ENCODE measurements around the gene CMTR2.

CMTR2 gene

DNA sequence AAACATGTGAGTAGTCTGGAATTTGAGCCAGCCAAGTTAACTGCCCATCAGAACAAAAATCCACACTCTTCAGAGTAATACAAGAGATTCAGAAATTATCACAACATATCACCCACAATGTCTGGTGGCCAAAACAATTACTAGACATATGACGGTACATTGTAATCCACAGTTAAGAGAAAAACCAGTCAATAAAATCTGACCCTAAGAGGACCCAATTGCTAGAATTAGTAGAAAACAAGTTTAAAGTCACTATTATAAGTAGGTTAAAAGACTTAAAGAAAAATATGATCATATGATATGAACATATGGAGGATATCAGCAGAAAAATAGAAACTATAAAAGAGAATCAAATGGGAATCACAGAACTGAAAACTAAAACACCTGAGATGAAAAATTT, 15.8 kb downstream of the CMTR2 start:
- DNase-seq (ENCODE audit: low read depth in 1 of 2, low spot score in 1 of 2): no peak
- H3K4me3 ChIP-seq (replicated peaks; ENCODE audit: insufficient read depth, low read length): no peak overlapping the region
- peaks cover 6% of the 10 kb centered on the region for H3K27me3 ChIP-seq (ENCODE audit: insufficient read depth, poor library complexity, severe bottlenecking)
- TF ChIP-seq GABPA (IDR thresholded peaks at IDR 0.05; ENCODE audit: low read depth) (no peak), POLR2AphosphoS5 (IDR thresholded peaks at IDR 0.05; ENCODE audit: low read depth) (no peak), SPI1 (IDR thresholded peaks at IDR 0.05; ENCODE audit: borderline replicate concordance, low read depth) (no peak)
- TF ChIP-seq, protein P1, sequence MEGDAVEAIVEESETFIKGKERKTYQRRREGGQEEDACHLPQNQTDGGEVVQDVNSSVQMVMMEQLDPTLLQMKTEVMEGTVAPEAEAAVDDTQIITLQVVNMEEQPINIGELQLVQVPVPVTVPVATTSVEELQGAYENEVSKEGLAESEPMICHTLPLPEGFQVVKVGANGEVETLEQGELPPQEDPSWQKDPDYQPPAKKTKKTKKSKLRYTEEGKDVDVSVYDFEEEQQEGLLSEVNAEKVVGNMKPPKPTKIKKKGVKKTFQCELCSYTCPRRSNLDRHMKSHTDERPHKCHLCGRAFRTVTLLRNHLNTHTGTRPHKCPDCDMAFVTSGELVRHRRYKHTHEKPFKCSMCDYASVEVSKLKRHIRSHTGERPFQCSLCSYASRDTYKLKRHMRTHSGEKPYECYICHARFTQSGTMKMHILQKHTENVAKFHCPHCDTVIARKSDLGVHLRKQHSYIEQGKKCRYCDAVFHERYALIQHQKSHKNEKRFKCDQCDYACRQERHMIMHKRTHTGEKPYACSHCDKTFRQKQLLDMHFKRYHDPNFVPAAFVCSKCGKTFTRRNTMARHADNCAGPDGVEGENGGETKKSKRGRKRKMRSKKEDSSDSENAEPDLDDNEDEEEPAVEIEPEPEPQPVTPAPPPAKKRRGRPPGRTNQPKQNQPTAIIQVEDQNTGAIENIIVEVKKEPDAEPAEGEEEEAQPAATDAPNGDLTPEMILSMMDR (IDR thresholded peaks at IDR 0.05; ENCODE audit: insufficient read depth, low read length): no peak
- TF ChIP-seq, protein P2, sequence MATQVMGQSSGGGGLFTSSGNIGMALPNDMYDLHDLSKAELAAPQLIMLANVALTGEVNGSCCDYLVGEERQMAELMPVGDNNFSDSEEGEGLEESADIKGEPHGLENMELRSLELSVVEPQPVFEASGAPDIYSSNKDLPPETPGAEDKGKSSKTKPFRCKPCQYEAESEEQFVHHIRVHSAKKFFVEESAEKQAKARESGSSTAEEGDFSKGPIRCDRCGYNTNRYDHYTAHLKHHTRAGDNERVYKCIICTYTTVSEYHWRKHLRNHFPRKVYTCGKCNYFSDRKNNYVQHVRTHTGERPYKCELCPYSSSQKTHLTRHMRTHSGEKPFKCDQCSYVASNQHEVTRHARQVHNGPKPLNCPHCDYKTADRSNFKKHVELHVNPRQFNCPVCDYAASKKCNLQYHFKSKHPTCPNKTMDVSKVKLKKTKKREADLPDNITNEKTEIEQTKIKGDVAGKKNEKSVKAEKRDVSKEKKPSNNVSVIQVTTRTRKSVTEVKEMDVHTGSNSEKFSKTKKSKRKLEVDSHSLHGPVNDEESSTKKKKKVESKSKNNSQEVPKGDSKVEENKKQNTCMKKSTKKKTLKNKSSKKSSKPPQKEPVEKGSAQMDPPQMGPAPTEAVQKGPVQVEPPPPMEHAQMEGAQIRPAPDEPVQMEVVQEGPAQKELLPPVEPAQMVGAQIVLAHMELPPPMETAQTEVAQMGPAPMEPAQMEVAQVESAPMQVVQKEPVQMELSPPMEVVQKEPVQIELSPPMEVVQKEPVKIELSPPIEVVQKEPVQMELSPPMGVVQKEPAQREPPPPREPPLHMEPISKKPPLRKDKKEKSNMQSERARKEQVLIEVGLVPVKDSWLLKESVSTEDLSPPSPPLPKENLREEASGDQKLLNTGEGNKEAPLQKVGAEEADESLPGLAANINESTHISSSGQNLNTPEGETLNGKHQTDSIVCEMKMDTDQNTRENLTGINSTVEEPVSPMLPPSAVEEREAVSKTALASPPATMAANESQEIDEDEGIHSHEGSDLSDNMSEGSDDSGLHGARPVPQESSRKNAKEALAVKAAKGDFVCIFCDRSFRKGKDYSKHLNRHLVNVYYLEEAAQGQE (IDR thresholded peaks at IDR 0.05; ENCODE audit: insufficient replicate concordance, low read depth): no peak
- H3K27ac ChIP-seq (replicated peaks): no peak overlapping the region

DNA sequence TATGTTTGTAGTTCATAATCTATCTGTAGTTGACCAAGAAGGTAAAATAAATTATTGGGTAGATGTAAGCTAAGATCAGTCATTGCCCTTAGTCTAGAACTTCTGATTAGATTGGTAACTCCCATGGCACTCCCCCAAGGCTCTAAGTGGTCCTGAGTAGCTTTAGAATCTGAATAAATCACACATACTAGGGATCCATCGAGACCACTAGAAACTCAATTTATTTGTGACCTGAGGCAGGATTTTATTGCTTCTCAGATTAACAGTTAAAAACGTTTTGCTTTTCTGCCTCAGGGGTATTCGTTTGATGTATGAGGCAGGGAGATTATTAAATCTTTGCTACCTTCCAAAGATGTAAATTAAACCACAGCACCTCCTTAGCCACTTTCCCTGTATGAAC, 24.9 kb downstream of the CMTR2 start:
- TF ChIP-seq, protein P2 (IDR thresholded peaks at IDR 0.05; ENCODE audit: insufficient replicate concordance, low read depth): no peak
- TF ChIP-seq SPI1 (IDR thresholded peaks at IDR 0.05; ENCODE audit: borderline replicate concordance, low read depth) (no peak), GABPA (IDR thresholded peaks at IDR 0.05; ENCODE audit: low read depth) (no peak), POLR2AphosphoS5 (IDR thresholded peaks at IDR 0.05; ENCODE audit: low read depth) (no peak)
- TF ChIP-seq, protein P1 (IDR thresholded peaks at IDR 0.05; ENCODE audit: insufficient read depth, low read length): no peak
- H3K27ac ChIP-seq (replicated peaks): no peak overlapping the region
- H3K27me3 ChIP-seq (ENCODE audit: insufficient read depth, poor library complexity, severe bottlenecking): no peaks in the 10 kb centered on the region
- H3K4me3 ChIP-seq (replicated peaks; ENCODE audit: insufficient read depth, low read length): no peak overlapping the region
- no peak for DNase-seq (ENCODE audit: low read depth in 1 of 2, low spot score in 1 of 2)

- no peak for DNase-seq (ENCODE audit: low read depth in 1 of 2, low spot score in 1 of 2)
- Histone ChIP-seq H3K27me3 (ENCODE audit: insufficient read depth, poor library complexity, severe bottlenecking) (no peaks in the 10 kb centered on the region), H3K4me3 (replicated peaks; ENCODE audit: insufficient read depth, low read length) (no peak overlapping the region), H3K27ac (replicated peaks) (no peak overlapping the region)
- TF ChIP-seq POLR2AphosphoS5 (IDR thresholded peaks at IDR 0.05; ENCODE audit: low read depth) (no peak), GABPA (IDR thresholded peaks at IDR 0.05; ENCODE audit: low read depth) (no peak), SPI1 (IDR thresholded peaks at IDR 0.05; ENCODE audit: borderline replicate concordance, low read depth) (no peak)
- TF ChIP-seq, protein P1 (IDR thresholded peaks at IDR 0.05; ENCODE audit: insufficient read depth, low read length): no peak
- TF ChIP-seq, protein P2 (IDR thresholded peaks at IDR 0.05; ENCODE audit: insufficient replicate concordance, low read depth): no peak
Measured at GRCh38 chr16:71263582-71263981, 25.6 kb downstream of the CMTR2 start.
